Uterus (tissue), 2 donors: ENCODE measurements around the gene P2RY8.

ENCODE experiments used
- POLR2A ChIP-seq, 2 donors: fragments of 450-650 bp; IDR thresholded peaks; one replicate each; pipeline ENCODE4 v1.6.1; 2016; ENCODE audit warnings: antibody characterized with exemption in 2 of 2, mild to moderate bottlenecking in 1 of 2, moderate library complexity in 1 of 2
- TF ChIP-seq, protein P1 (sequence below), 4 experiments: fragments of 200-600 bp in 2 of 4; fragments of 450-650 bp in 2 of 4; sonication (generic) in 2 of 4; IDR thresholded peaks; one replicate each; pipeline ENCODE4 v1.5.1; 2016 to 2019; ENCODE audit warnings: antibody characterized with exemption in 4 of 4, mild to moderate bottlenecking in 2 of 4, moderate library complexity in 1 of 4

DNA sequence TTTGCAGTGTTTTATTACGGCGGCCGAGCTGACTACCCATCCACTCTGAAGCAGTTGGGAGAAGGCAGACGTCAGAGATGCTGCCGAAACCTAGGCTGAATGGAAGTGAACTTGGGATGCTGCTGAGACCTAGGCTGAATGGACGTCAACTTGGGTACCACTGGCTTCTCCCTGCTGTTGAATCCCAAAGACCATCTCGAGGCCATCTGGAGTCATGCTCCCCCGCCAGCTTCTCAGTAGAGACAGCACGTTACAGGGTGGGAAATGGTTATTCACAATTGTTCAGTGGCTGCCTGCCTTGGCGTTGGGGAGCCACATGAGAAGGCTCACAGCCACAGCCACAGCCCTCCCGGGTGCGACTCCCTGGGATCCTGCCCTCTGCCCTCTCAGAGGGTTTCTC is 40.9 kb downstream of the P2RY8 start:
- TF ChIP-seq, protein P1, sequence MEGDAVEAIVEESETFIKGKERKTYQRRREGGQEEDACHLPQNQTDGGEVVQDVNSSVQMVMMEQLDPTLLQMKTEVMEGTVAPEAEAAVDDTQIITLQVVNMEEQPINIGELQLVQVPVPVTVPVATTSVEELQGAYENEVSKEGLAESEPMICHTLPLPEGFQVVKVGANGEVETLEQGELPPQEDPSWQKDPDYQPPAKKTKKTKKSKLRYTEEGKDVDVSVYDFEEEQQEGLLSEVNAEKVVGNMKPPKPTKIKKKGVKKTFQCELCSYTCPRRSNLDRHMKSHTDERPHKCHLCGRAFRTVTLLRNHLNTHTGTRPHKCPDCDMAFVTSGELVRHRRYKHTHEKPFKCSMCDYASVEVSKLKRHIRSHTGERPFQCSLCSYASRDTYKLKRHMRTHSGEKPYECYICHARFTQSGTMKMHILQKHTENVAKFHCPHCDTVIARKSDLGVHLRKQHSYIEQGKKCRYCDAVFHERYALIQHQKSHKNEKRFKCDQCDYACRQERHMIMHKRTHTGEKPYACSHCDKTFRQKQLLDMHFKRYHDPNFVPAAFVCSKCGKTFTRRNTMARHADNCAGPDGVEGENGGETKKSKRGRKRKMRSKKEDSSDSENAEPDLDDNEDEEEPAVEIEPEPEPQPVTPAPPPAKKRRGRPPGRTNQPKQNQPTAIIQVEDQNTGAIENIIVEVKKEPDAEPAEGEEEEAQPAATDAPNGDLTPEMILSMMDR (IDR thresholded peaks at IDR 0.05) = no peak
- no peak for TF ChIP-seq POLR2A (IDR thresholded peaks at IDR 0.05)
